ENCODE measurements around the gene AGR2.
A peak's percentile ranks its signal among the peaks of the same experiment; 100 is the strongest.
"Not testable (repeated sequence)": the region's sequence is repeated elsewhere in the genome, so short reads cannot be mapped to it uniquely, and the experiment has no call there.

The AGR2 gene

DNA sequence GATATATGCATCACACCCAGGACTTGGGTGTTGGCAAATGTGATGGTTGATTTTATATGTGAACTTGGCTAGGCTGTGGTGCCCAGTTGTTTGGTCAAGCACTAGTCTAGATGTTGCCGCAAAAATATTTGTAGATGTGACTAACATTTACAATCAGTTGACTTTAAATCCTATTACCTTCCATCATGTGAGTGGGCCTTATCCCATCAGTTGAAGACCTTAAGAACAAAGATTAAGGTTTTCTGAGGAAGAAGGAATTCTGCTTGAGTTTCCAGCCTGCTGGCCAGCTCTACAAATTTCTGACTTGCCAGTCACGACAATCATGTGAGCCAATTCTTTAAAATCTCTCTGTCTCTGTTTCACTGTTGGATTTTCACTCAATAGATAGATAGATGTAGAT lies 30.9 kb downstream of the AGR2 start:
- no peak for DNase-seq (ENCODE audit: low read depth in 3 of 3)

DNA sequence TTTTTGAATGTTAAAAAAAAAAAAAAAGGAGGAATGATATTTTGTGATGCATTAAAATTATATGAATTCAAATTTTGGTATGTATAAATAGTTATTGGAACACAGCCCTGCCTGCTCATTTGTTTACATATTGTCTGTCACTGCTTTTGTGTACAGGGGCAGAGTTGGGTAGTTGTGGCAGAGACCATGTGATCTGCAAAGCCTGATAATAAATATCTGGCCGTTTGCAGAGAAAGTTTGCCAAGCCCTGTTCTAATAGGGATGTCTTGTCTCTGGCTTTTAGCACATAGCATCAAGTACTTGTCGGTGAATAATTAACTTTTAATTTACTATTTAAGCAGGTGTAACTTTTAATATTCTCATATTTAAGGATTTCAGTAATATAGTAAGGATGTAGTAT lies 31.5 kb downstream of the AGR2 start:
- no peak for DNase-seq (ENCODE audit: low read depth in 3 of 3)

DNA sequence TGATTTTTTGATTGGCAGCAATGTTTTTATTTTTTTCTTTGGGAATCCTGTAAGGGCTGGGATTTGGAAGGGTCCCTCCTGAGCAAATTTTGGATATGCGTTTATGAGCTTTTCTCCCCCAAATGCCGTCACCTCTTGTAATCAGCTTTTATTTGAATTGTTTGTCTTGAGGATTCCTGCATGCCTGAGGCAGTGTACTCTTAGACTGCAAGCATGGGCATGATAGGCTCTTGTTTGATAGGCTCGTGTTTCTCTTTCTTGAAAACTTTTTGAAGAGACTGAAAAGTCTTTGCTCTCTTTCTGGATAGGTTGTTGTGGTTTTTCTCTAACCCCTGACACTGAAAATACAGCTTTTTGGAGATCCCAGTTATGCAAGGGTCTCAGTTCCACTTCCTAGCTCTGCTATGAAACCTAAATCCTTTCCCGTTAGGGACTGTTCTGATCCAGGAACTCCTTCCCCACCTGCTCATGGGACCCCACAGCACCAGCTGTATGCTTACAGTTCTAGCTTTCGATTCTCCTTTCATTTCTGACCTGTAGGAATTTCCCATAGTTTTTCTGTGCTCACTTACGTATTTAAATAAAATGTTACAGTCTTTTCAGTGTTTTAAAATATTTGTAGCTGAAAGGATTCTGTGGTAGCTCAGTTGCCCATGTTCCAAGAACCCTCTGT lies 34.0 kb downstream of the AGR2 start:
- DNase-seq (ENCODE audit: low read depth in 3 of 3): no peak

DNA sequence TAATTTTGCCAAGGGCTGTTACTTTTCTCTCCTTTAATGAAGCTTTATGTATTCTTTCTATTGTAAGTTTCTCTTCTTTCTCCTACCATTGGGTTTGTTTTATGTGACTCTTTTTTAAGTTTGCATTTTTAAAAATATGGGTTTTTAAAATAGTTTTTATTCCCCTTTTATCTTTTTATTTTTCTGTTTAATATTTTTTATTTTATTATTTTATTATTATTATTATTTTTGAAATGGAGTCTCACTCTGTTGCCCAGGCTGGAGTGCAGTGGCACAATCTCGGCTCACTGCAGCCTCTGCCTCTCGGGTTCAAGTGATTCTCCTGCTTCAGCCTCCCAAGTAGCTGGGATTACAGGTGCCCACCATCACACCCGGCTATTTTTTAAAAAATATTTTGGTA lies 34.8 kb downstream of the AGR2 start:
- DNase-seq (ENCODE audit: low read depth in 3 of 3): not testable (repeated sequence)

DNA sequence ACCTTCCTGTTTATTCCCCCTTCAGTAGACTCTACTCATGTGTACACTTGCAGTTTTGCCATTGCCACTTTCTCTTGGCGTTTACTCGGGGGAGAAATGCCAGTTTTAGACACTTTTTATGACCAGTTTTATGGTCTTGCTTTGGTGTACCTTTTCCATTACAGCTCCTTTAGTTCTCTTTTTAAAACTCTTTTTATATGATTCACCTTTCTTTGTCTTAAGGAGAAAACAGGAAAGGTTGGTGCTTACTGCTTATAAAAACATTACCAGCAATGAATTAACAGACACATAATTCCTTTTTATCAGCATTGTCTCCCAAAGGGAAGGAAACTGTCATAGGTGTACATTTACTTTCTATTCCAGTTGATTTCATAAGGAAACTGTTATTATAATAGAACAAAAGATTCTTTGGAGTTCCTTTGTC lies 39.4 kb downstream of the AGR2 start:
- DNase-seq (ENCODE audit: low read depth in 3 of 3): no peak

DNA sequence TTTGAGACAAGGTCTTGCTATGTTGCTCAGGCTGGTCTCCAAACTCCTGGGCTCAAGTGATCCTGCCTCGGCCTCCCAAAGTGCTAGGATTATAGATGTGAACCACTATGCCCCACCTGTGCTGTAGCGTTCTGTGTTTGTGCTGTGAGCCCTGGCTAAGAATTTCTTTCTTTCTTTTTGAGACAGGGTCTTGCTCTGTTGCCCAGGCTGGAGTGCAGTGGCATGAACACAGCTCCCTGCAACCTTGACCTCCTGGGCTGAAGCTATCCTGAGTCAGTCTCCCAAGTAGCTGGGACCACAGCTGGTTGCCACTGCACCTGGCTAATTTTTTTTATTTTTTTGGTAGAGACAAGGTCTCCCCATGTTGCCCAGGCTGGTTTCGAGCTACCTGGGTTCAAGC lies 39.9 kb downstream of the AGR2 start:
- DNase-seq (ENCODE audit: low read depth in 3 of 3): no peak

DNA sequence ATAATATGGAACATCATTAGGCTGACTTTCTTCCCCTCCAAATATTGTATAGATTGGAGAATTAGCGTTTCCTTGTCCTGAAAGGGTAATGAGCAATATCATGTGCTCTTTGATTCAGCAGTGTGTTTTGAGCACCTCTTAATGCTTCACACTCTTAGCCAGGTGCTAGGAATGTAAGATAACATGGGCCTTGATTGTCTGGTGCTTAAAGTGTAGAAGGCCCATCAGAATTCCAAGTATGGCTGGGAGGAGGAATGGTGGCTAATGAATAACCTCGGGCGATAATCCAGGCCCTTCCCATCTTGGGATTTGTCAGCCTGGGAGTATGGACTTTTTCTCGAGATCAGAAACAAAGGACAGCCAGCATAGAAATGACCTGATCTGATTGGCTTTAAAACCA lies 42.6 kb downstream of the AGR2 start:
- DNase-seq (ENCODE audit: low read depth in 3 of 3): no peak

DNA sequence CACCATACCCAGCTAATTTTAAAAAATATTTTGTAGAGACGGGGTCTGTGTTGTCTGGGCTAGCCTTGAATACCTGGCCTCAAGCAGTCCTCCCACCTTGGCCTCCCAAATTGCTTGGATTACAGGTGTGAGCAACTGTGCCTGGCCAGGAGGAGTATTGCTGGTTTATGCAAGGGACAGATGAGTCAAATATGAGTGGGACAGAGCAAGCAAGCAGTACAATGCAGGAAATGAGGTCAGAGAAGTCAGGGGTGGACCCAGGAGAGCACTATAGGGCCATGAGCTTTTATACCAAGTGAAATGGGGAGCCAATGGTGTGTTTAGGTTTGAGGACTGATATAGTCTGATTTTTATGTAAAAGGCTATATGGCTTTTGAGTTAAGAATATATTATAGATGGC lies 45.0 kb downstream of the AGR2 start:
- DNase-seq (ENCODE audit: low read depth in 3 of 3): no peak

DNA sequence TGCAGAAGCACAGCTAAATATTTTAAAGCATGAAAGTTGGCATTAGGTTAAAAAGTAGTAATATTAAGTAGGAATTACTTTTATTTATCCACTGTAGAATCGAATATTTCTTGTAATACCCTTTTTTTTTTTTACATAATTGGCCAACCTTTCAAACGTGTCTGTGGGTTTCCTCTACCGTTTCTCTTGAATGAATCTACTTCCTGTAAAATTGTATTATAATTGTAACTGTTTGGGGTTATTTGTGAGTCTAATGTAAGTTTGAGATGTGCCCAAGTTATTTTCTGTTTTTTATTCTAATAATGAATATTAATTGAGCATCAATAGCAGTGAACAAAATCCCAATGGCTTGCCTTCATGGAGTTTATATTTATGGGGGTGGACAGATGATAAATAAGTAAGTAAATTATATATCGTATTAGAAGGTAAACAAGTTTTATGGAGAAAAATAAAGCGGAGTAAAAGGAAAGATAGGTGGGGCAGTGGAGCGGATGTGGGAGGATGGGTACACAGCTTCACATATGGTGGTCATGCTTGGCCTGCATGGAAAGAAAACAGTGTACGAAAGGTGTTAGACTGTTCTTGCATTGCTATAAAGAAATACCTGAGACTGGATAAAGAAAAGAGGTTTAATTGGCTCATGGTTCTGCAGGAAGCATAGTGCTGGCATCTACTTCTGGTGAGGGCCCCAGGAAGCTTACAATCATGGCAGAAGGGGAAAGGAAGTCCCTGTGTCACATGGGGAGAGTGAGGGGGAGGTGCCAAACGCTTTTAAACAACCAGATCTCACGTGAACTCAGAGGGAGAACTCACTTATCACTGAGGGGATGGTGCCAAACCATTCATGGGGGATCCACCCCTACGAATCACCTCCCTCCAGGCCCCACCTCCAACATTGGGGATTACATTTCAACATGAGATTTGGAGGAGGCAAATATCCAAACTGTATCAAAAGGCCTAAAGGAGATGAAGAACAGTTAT lies 45.9 kb downstream of the AGR2 start:
- no peak for DNase-seq (ENCODE audit: low read depth in 3 of 3)

DNA sequence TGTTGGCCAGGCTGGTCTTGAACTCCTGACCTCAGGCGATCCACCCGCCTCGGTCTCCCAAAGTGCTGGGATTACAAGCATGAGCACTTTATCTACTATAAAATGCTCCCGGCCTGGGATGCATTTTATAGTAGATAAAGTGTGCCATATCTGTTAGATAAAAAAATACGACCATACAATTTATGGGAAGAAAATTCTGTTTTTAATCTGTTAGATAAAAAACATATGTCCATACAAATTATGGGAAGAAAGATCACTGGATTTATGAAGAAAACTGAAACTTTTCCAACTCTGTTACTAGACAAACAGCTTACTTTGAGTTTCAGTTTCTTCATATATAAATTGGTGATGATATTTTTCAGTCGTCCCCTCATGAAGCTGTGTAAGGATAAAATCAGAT lies 46.8 kb downstream of the AGR2 start:
- DNase-seq (ENCODE audit: low read depth in 3 of 3): no peak

DNA sequence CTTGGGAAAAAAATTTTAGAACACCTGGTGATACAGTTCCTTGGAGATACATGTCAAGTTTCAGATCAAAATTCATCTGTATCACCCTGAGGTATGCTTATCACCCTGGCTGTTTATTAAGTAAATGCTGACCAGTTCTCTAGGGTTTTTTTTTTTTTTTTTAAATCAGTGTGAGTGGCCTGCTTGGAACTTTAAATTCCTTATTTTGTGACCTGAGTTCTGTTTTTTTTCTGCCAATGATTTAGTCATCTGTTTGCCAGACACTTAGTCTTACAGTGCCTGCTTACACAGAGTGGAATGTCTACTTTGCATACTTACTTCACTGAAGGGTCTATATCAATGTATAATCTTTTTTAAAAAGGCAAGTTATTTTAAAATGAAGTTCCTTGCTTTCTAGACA lies 49.4 kb downstream of the AGR2 start:
- no peak for DNase-seq (ENCODE audit: low read depth in 3 of 3)

DNA sequence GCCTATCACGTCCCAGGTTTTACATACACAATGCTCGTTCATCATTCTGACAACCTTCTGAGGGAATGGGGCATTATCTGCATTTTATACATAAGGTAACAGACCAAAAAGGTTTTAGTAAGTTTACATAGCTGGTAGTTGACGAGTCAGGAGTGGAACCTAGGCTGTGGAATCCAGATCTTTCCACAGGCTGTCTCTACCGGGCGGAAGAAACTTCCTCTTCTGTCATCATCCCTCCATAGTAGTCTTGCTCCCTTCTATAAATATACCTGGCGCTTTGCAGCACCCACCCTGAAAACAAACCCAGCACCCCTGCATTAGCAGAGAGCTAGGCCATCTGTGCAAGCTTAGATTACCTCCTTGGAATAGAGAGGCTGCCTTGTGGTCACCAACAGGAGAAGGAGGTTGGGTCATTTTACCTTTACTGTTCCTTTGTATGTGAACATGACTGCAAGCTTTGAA lies 49.9 kb downstream of the AGR2 start:
- no peak for DNase-seq (ENCODE audit: low read depth in 3 of 3)

DNA sequence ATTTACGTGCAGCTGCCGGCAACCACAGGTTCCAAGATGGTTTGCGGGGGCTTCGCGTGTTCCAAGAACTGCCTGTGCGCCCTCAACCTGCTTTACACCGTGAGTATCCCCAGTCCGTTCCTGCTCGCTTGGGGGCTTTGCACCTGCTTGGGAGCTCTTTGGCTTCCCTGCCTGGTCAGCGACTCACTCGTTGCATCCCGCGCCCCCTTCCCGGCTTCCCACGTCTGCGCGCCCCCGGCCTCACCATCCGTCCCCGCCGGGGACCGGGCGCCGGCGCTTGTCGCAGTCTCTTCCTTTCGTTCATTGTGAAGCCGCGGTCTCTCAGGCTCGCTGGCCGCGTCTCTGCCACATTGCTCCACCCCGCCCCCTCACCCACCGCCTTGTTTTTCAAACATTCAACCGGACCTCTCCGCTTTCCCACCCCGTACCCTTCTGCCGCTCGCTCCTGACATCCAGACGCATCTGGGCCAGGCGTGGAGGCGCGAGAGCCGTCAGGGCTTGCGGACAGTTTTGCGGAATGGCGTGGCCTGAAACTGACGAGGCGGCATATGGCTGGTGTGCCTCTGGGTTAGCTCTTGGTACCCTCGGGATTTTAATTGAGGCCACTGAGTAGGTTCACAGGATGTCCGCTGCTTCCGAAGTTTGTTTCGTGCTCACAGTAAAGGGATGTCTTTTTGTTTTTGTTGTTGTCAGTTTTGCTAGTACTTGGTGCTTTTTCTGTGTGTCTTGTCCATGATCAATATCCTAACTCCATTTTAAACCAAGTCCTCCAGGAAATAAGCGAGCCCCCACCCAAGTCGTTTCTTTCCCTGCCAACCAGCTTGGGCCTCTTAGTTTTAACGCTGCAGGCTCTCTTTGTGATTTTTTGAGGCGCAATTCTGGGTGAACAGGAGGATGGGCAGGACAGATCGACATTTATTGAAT lies 50.6 kb downstream of the AGR2 start:
- peak in 1 of 3 donors; percentile 14 for DNase-seq (ENCODE audit: low read depth in 3 of 3)

DNA sequence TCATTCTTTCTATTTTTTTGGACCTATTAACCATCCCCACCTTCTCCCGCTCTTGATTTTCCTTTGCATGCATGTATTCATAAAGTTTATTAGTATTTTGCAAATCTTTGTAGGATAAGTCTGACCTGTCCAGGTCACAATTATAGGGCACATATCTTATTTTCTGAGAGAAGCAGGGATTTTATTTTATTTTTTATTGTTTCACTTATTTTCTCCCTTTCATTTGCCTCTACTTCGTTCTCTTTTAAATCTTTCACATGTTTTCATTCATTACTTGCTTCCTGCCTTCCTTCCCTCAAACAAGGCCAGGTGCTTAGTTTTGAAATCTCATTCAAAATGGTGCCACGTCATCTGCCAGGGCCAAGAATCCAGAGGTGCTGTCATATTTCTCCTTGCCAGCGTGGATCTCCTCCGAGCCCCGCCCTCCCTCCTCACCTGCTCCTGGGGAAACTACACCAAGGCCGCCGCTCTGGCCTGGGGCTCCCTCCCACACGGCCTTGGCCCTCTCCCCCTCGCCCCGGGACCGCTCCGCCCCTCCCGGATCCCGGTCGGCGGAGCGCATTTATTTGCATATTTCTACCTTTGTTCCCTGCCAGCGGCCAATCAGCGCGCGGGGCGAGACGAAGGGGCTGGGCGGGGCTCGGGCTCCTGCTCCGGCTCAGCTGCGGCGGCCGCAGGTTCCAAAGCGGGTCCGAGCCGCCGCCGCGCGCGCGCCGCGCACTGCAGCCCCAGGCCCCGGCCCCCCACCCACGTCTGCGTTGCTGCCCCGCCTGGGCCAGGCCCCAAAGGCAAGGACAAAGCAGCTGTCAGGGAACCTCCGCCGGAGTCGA lies 51.5 kb downstream of the AGR2 start, which contains the start of gene TSPAN13:
Gene TSPAN13 (plus strand): TSS at position 654 of the 830 bp plus-strand sequence. CDS start 213 bp downstream, outside the sequence.
- peak; percentile 44 to 61 (median 48) for DNase-seq (ENCODE audit: low read depth in 3 of 3)

DNA sequence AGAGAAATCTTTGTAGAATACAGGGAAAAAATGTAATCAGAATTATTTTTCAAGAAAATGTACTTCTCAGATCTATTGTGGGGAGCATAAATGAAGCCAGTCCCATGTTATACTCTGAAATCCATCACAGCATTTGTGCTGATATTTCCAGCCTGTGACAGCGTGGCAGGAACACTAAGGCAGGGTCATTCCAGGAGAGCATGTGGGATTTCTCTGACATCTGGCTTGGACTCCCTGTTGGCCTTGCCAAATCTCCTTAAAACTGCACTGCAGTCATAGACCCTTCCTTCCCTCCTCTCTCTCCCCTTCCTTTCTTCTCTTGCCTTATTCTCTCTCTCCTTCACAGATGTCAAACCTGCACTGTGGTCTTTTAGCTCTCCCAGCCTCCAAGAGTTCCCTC lies 57.7 kb downstream of the AGR2 start:
- DNase-seq (ENCODE audit: low read depth in 3 of 3): no peak

DNA sequence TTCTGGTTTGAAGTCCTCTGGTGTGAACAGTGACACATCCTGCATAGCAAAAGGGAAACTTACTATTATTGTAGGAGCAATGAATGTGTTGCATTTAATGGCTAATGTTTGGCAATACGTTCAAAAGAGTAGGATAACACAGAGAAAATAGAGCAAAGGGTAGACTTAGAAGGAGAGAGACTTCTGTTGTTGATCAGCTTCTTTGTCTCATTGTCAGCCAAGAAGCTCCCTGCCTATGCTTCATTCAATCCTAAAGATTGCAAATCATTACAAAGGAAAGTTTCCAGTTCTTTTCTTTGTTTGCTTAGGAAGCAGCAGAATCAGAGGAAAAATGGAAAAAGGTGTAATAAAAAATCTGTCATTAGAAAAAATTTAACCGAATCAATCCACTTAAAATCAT lies 59.2 kb downstream of the AGR2 start:
- no peak for DNase-seq (ENCODE audit: low read depth in 3 of 3)

DNA sequence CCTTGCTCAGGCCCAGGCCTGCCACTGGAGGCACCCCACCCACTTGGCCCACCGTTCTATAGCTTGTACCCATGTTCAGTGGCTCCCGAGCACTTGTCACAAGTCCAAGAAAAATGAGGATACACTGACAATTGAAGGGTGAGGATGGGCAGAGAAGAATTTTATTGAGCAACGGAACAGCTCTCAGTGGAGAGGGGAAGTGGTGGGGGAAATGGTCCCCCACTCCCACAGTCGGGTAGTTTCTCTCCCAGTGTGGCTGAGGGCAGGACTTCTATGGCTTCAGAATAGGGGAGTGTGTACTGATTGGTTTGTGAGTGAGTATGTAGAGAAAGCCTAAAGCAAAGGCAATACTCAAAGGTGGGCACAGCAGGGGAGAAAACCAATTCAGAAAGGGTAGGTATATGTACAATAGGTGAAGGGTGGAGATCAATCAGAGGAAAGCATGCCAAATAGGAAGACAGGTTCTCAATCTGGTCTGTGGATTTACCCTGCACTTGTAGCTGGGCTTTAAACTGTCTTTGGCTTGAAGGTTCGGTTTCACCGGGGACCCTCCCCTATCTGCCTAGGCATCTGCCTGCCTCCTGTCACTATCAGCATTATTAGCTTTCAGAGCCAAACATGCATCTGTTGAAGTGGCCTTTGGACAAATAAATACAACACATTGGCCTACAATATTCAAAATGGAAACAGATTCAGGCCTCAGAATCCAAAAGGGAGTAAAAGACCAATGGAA lies 60.1 kb downstream of the AGR2 start:
- DNase-seq (ENCODE audit: low read depth in 3 of 3): no peak

DNA sequence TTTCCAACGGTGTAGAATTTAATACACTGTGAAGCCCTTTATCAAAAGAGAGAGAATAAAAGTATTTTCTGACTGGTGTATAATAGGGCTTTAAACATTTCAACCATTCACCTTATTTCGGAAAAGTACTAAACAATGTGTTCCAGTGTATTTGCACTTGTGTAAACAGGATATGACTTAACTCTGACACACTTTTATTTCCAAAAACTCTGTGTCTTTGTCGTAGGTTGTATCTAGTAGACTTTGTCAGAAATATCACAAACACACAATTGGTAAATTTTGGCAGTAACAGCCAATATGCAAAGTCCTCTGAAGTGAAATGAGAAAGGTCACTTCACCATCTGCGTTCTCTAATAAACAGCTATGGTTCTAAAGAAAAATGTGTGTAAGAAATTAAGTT lies 61.6 kb downstream of the AGR2 start:
- no peak for DNase-seq (ENCODE audit: low read depth in 3 of 3)

DNA sequence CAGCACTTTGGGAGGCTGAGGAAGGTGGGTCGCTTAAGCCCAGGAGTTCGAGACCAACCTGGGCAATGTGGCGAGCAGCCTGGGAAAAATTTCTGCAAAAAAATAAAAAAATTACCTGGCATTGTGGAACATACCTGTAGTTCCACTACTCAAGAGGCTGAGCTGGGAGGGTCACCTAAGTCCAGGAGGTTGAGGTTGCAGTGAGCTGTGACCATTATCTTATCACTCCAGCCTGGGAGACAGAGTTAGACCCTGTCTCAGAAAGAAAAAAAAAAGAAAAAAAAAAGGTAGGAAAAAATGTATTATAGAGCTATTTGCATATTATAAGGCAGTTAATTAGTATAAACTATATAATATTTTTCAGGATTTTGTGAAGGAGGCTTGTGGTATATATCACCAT lies 62.3 kb downstream of the AGR2 start:
- no peak for DNase-seq (ENCODE audit: low read depth in 3 of 3)

All from stimulated activated CD4-positive, alpha-beta T cell treated with anti-CD3 and anti-CD28 coated beads, TNF-alpha, amount 100 ng/mL, for 48 hours (primary cell).